GM12875 (cell line): ENCODE results near the gene CABLES1.
"Not testable (repeated sequence)": the region's sequence is repeated elsewhere in the genome, so short reads cannot be mapped to it uniquely, and the experiment has no call there.

ENCODE experiments used
- H3K4me3 ChIP-seq: one replicate; pipeline ENCODE4 v1.5.1; 2011; ENCODE audit warnings: low read depth, low read length, control low read depth
- CTCF ChIP-seq: IDR thresholded peaks from 2 replicates; pipeline ENCODE4 v1.5.1; 2011; ENCODE audit warnings: low read depth, mild to moderate bottlenecking, control low read depth, inconsistent platforms, low read length, moderate library complexity, borderline replicate concordance; ENCODE audit not compliant: insufficient read depth

Gene CABLES1

GRCh38 chr18:23134780-23135549 lies at the start of gene CABLES1:
TSS of gene CABLES1 (plus strand) at chr18:23135485. CDS start at chr18:23135763, 278 bp downstream.
- no peak for TF ChIP-seq CTCF
- H3K4me3 ChIP-seq: peak within 1 kb of the TSS; percentile 83

GRCh38 chr18:23087352-23087751 lies 47.9 kb upstream of the CABLES1 start:
- TF ChIP-seq CTCF: no peak
- H3K4me3 ChIP-seq: no peak overlapping the region

GRCh38 chr18:23088310-23088709 lies 47.0 kb upstream of the CABLES1 start:
- H3K4me3 ChIP-seq: no peak overlapping the region
- no peak for TF ChIP-seq CTCF

- not testable (repeated sequence) for H3K4me3 ChIP-seq
Measured at GRCh38 chr18:23091017-23091993, 44.0 kb upstream of the CABLES1 start.

- no peak overlapping the region for H3K4me3 ChIP-seq
- TF ChIP-seq CTCF: no peak
Measured at GRCh38 chr18:23092121-23092520, 43.2 kb upstream of the CABLES1 start.

- not testable (repeated sequence) for H3K4me3 ChIP-seq
Measured at GRCh38 chr18:23093130-23093529, 42.2 kb upstream of the CABLES1 start.

- H3K4me3 ChIP-seq: no peak overlapping the region
- TF ChIP-seq CTCF: no peak
Measured at GRCh38 chr18:23093772-23094171, 41.5 kb upstream of the CABLES1 start.

GRCh38 chr18:23094411-23095190 lies 40.7 kb upstream of the CABLES1 start:
- H3K4me3 ChIP-seq: no peak overlapping the region
- TF ChIP-seq CTCF: no peak
